Measurements from ENCODE around the gene SLC37A2. TPM values are rescaled to one million over a fixed set of nuclear protein-coding genes. Genes with fewer than 3 reads are reported as not detected.
"Not testable (repeated sequence)": the region's sequence is repeated elsewhere in the genome, so short reads cannot be mapped to it uniquely, and the experiment has no call there.

The SLC37A2 gene
- total RNA-seq, 1 donor from 2014 or later: 1.2 TPM

DNA sequence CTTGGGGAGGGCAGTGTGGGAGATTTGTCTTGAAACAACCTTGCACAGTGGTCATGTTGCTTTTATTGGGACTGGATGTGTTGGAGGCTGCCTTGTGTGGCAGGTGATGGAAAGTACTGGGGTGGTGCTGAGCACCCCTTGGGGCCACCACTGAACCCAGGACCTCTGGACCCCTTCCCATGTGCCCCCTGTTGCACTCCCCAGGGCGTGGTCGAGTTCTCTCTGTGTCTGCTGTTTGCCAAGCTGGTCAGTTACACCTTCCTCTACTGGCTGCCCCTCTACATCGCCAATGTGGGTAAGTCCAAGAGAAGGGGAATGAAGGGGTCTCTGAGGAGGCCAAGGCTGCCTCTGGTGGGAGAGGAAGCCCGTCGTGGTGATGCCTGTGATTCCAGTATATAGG is 18.9 kb downstream of the SLC37A2 start:
- DNase-seq (ENCODE audit: low spot score in 2 of 2) (no peak), FAIRE-seq (no peak)

DNA sequence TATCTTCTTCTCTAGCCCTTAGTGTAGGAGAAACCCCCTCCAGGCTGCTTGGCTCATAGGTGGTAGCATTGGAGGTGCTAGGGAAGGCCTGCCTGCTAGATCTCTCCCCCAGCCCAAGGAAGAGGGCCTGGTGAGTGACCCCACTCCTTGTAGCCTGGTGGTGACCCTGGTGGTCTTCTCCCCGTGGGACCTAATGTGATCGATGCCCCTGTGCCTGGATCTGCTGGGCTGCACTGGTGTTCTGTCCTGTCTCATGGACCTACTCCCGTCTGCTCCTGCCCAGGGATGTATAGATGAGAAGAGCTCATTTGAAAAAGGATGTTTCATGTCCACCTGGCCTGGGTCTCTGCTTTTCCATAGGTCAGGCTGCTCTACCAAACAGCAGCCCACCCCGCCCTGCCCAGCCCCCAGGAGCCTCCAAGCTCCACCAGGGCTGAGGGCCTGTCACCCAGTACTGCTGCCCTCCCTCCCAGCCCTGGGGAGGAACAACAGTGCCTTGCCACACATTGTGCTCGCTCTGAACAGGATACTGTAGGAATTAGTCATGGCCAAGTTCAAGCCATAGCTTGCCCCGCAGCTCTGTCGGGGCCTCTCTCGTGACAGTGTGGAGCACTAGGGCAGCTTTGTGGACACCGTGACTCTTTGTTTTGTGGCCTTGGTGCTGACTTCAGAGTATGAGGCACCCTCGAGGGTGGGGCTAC is 19.7 kb downstream of the SLC37A2 start:
- DNase-seq (ENCODE audit: low spot score in 2 of 2): no peak
- FAIRE-seq: no peak

DNA sequence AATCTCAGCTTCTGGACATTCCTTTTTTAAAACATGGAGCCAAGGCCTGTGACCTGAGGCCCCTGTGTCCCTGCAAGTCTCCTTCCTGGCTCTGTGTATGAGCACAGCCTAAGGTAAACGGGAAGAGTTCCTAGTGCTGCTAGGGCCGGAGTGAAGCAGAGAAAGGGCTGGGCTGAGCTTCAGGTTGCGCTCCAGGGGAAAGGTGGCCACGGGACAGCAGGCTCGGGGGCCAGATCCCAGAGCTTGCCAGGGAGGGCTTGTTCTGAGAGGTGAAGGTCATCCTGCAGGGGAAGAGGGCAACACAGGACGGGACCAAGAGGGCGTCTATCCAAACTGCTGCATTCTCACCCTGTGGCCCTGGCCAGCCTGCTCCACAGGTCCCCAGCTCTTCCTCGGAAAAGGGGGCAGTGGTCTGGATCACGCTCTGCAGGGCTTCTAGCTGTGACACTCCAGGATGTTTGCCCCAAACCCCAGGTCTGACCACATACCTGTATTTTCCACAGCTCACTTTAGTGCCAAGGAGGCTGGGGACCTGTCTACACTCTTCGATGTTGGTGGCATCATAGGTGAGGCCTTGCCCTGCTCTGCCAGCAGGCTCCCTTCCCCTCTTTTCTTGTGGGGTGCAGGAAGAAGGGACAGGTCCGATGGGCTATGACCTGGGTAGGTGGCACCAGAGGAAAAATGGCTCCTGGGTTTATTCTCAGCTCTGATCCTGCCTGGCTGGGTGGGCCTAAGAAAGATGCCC is 20.4 kb downstream of the SLC37A2 start:
- FAIRE-seq (no peak), DNase-seq (ENCODE audit: low spot score in 2 of 2) (no peak)

DNA sequence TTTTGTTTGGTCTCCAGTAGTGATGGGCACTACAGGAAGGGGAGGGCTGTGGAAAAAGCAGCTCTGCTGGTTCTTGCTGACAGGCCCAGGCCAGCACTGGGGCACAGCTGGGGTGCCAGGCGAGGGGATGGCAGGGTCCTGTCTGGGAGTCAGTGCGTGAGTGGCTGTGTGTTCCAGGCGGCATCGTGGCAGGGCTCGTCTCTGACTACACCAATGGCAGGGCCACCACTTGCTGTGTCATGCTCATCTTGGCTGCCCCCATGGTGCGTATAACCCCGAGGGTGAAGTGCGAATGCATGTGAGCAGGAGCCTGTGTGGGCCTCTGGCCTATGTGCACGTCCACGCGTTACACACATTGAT is 20.9 kb downstream of the SLC37A2 start:
- DNase-seq (ENCODE audit: low spot score in 2 of 2): no peak
- FAIRE-seq: no peak

DNA sequence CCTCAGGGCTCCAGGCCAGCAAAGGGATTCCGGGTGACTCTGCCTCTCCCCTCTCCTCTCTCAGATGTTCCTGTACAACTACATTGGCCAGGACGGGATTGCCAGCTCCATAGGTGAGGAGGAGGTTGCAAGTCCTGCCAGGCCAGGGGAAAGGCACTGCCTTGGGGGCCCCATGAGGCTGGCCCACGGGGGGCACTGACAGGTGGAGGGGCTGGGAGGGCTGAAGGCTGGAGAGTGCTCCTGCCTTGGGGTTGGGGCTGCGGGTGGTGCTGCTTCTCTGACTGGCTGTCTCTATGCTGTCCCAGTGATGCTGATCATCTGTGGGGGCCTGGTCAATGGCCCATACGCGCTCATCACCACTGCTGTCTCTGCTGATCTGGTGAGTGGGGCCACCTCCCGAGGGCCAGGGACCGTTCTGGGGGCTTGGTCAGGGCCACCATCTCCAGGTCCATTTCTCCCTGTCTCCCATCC is 21.7 kb downstream of the SLC37A2 start:
- DNase-seq (ENCODE audit: low spot score in 2 of 2): no peak
- no peak for FAIRE-seq

DNA sequence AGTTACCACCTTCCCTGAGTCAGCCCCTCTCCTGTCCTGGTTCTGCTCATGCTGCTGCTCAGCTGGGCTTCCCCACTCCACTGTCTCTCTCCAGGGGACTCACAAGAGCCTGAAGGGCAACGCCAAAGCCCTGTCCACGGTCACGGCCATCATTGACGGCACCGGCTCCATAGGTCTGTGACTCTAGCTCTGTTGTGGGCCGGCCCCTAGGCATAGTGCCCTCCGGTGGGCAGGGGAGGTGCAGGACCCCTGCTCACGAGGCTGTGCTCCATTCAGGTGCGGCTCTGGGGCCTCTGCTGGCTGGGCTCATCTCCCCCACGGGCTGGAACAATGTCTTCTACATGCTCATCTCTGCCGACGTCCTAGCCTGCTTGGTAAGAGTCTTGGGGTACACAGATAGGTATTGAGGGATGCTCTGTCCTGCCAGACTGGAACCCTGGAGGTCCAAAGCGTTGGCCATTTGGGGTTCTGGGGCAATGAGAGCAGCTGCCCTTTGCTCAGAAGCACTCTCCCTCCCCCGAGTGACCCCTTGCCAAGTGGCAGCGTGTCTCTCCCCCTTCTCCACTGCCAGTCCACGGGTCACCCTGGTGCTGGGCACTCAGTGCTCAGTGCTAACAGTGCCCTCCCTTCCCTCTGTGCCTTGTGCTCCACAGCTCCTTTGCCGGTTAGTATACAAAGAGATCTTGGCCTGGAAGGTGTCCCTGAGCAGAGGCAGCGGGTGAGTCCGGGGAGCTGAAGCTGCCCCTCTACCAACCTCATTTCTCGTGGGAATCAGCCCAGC is 22.4 kb downstream of the SLC37A2 start:
- no peak for FAIRE-seq

DNA sequence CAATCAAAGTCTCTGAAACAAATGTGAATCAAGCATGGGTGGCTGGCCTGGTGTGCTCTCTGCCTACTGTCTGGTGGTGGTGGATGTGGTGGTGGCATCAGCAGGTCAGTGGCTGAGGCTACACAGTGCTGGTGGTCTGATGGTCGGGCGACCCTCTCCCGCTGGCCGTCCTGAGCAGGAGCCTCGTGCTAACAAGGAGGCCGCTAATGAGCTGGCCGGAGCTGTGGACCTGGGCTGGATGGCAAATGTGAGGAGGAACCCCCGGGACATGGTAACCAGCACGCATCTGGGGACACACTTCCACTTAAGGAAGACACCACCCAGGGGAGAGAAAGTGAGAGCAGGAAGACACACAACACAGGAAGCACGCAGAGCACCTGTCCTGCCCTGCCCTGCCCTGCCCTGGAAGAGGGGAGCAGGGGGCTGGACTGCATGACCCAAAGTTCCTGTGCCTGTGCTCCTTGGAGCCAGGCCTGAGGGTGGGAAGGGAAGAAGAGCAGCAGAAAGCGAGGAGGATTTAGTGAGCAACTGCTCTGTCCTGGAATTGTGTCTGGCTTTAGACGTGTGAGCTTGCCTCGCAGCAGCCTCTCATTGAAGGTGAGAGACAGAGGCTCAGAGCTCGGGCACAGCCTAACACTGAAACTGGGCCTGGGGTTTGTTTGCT is 23.7 kb downstream of the SLC37A2 start:
- DNase-seq (ENCODE audit: low spot score in 2 of 2) (no peak), FAIRE-seq (no peak)

More for the DNA sequence above, 22.4 kb downstream of the SLC37A2 start:
- no peak for DNase-seq (ENCODE audit: low spot score in 2 of 2)

DNA sequence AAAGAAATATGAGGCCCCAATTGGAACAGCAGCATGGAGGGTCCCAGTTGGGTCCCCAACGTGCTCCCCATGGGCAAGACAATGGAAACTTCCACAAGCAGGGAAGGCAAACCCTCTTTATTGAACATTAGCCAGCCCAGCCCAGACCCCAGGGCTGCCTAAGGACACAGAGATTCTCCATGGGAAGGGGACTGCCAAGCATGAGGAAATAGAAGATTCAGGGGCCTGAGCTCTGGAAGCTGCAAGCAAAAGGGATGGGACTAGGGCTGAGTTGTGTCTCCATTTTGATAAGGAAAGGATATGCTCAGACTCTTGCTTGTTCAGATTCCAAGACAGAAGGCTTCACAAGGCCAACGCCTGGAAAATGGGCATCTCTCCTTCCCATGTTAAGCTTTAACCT is 25.0 kb downstream of the SLC37A2 start:
- FAIRE-seq (no peak), DNase-seq (ENCODE audit: low spot score in 2 of 2) (no peak)

DNA sequence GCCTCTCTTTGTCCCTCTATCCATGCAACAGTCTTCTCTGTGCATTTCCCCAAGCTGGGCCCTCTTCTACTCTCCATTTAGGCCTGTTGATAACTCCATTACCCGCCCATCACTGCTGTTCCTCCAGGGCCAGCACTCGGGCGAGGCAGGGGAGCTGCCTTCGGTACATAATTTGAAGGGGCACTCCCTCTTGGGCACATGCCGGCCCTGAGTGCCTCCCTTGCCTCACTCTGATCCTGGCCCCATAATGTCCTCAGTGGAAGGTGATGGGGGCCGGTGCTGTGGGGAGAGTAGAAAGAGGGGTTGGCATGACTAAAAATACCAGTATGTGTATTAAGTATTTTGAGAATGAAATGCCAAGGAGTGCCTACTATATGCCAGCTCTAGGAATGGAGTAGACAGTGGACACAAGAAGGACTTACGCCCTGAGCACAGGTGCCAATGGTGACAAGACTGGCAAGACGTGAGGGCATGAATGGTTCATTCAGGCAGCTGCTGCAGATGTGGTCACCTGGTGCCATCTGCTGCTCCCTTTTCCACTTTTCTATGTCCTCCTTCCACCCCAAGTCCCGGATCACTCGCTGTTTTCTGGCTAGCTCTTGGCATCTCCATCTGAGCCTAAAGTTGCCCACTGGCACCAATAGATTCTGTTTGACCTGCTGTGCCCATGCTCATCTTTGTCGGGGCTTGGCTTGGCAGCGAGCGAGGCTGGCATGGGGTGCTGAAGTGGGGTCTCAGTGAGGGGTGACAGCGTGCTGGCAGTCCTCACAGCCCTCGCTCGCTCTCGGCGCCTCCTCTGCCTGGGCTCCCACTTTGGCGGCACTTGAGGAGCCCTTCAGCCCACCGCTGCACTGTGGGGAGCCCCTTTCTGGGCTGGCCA is 25.7 kb downstream of the SLC37A2 start:
- FAIRE-seq: no peak

DNA sequence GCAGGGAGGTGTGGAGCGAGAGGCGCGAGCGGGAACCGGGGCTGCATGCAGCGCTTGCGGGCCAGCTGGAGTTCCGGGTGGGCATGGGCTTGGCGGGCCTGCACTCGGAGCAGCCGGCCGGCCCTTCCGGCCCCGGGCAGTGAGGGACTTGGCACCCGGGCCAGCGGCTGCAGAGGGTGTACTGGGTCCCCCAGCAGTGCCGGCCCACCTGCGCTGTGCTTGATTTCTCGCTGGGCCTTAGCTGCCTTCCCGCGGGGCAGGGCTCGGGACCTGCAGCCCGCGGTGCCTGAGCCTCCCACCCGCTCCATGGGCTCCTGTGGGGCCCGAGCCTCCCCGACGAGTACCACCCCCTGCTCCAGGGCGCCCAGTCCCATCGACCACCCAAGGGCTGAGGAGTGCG is 26.4 kb downstream of the SLC37A2 start:
- DNase-seq (ENCODE audit: low spot score in 2 of 2); FAIRE-seq: not testable (repeated sequence)

More for the DNA sequence above, 25.7 kb downstream of the SLC37A2 start:
- no peak for DNase-seq (ENCODE audit: low spot score in 2 of 2)

DNA sequence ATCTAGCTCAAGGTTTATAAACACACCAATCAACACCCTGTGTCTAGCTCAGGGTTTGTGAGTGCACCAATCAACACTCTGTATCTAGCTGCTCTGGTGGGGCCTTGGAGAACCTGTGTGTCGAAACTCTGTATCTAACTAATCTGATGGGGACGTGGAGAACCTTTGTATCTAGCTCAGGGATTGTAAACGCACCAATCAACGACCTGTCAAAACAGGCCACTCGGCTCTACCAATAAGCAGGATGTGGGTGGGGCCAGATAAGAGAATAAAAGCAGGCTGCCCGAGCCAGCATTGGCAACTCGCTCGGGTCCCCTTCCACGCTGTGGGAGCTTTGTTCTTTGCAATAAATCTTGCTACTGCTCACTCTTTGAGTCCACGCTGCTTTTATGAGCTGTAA is 27.0 kb downstream of the SLC37A2 start:
- not testable (repeated sequence) for FAIRE-seq; DNase-seq (ENCODE audit: low spot score in 2 of 2)

DNA sequence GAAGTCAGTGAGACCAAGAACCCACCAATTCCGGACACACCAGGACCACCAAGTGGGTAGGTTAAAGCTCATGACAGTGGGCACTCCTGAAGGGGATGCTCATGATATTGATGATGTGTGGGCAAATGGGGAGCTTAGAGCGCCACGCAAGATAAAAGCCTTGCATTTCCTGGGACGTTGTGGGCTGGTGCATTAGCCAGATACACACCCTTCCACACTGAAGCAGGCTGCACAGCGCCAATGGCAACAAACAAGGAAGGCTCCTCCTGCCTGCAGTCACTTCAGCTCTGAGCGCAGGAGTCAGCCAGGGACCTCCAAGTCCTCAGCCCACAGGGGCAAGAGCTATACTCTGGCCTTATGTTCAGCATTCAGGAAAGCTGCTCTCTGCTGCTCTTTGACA is 27.7 kb downstream of the SLC37A2 start:
- FAIRE-seq (no peak), DNase-seq (ENCODE audit: low spot score in 2 of 2) (no peak)

DNA sequence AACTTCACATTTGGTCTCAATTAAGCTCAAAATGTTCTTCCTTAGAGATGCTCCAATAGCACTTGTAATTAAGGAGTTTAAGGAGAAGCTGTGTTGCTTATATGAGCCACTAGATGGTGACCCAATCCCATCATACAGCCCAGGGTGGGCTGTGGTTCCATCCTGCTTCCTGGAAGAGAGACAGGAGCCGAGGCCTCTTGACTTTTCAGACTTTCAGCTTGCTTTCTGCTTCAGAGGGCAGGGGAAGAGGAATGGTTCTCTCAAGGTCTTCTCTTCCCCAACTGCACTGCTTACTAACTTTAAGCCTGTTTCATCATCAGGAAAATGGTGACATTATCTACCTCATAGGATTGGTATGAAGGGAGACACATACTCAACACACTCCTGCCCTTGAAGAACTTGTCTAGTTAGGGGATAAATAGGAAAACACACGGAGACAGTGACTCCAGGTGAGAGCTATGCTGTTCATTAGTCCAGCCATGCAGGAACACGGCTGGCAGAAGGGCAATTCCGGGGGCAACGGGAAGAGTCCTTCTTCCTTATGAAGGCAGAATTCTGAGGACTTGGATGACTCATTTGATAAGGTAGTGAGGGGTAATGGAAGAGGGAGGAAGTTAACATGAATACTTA is 28.3 kb downstream of the SLC37A2 start:
- DNase-seq (ENCODE audit: low spot score in 2 of 2) (peak; percentile 64 to 75), FAIRE-seq (no peak)

DNA sequence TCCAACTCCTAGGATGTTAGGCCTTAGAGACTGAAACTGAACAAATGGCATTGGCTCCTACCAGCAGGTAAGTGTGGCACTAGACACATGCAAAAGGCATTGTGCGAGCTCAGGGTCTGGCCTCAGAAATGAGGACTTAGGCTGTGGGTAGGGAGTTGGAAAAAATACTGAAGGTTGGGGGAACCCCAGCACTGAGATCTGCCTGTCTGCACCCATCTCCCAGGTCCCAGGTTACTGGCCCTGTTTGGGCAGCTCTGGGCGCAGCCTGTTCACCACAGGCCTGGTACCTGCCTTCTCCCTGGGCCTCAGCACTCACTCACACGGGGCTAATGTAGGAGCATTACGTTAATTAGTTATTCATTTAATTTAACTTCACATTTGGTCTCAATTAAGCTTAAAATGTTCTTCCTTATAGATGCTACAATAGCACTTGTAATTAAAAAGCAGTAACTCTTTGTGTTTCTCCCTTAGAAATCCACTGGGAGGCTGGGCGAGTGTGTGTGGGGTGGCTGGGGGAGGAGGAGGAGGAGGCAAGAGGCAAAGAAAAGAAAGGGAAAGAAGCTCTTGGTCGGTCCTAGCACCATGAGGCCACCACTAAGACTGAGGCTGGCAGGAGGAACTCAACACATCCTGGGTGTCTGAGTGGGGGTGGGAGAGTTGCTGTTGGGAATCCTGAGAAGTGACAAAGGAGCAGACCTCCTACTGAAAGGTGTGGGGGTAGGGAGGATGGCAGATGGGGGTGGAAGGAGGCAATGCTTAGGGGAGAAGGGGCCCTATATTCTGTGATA is 29.0 kb downstream of the SLC37A2 start:
- DNase-seq (ENCODE audit: low spot score in 2 of 2) (no peak), FAIRE-seq (no peak)

DNA sequence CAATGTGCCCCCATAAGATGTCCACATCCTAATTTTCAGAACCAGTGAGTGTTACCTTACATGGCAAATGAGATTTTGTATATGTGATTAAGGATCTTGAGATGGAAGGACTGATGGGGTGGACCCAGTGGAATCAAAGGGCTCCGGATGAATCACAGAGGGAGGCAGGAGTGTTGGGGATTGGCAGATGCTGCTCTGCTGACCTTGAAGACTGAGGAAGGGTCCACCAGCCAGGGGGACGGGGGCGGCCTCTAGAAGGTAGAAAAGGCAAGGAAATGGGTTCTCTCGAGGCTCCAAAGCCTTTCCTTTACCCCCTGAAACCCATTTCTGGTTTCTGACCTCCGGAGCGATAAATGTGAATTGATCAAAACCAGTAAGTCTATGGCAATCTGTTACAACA is 29.6 kb downstream of the SLC37A2 start:
- no peak for FAIRE-seq
- DNase-seq (ENCODE audit: low spot score in 2 of 2): no peak

DNA sequence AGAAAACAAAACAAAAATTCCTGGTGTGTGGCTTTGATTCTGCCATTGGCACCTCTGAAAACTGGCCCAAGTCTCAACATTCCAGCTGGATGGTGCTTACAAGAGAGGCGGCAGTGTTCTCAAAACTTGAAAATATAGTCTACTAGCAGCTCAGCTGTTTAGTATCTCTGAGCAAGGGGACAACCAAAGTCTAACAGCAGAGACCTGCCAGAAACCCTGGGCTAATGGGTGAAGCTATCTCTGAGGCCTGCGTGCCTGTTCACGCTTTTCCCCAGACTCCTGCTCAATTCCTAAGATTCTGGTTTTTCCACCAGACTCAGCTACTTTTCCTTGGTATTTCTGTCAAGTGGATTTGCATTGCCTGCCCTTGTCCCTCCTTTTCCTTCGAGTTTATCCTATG is 30.4 kb downstream of the SLC37A2 start:
- no peak for FAIRE-seq

DNA sequence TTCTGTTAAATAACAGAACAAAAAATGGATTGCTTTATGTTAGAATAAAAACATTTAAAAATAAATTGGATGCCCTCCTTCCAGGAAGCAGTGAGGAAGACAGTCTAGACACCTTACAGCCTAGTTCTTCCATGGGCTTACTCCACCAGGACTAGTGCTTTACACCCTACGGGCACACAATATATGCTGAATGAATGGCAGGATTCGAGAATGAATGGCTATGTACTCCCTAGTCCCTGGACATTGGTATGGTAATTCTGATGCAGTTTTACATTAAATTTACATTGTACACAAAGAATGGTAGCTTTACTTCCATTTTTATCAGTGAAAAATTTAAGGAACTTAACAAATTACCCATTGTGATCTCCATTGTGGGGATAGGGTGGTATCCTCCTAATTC is 31.6 kb downstream of the SLC37A2 start:
- FAIRE-seq: no peak
- DNase-seq (ENCODE audit: low spot score in 2 of 2): no peak

More for the DNA sequence above, 30.4 kb downstream of the SLC37A2 start:
- DNase-seq (ENCODE audit: low spot score in 2 of 2): no peak

DNA sequence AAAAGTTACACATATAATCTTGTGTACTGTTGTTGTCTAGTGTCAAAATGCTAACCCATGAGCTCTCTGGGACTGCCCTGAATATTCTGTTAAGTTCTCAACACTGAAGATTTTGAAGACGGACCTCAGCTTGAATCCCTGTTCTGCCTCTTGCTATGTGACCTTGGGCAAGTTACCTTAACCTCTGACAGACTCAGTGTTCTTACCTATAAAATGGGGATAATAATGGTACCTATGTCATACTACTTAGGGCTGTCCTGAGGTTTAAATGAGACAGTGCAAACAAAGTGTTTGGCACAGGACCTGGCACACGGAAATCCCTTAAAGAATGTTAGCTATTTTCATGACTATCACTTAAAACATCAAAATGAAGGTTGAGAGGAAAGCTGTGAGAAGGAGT is 37.0 kb downstream of the SLC37A2 start:
- no peak for FAIRE-seq

More for the DNA sequence above, 37.0 kb downstream of the SLC37A2 start:
- DNase-seq (ENCODE audit: low spot score in 2 of 2): no peak
